A673 (cell line): ENCODE data around the gene PVALB. TPM values are rescaled to one million over a fixed set of nuclear protein-coding genes. Genes with fewer than 3 reads are reported as not detected.

Experiments
- BruUV-seq: library from RNA; stranded (reverse); fragments of 400-500 nt; replicated peaks from 2 replicates; lab custom pipeline; 2021; lab: Mats Ljungman, UMichigan
- CTCF ChIA-PET: fragments of 300-600 bp; sonication (Branson Sonifier 250); formaldehyde crosslinking; loops from one replicate; lab custom pipeline; 2022; ENCODE audit warnings: antibody characterized with exemption; lab: Charles Lee
- POLR2A ChIA-PET: fragments of 300-600 bp; sonication (Branson Sonifier 250); formaldehyde crosslinking; loops from one replicate; lab custom pipeline; 2022; ENCODE audit warnings: antibody characterized with exemption; ENCODE audit not compliant: low non-redundant PET; lab: Charles Lee
- DNase-seq: peaks from one replicate; pipeline ENCODE4 v3.0.0-alpha.2; 2015; ENCODE audit warnings: low spot score
- H3K27ac ChIP-seq: fragments of 200-600 bp; sonication (generic); 2 replicates; pipeline ENCODE4 v1.5.1; 2016; ENCODE audit warnings: mixed run types, low read depth, mild to moderate bottlenecking, mixed read lengths, antibody characterized with exemption, low read length; ENCODE audit not compliant: poor library complexity, severe bottlenecking
- H3K27me3 ChIP-seq: fragments of 200-600 bp; sonication (generic); replicated peaks from 2 replicates; pipeline ENCODE4 v1.6.1; 2017; ENCODE audit warnings: mixed run types, low read depth, mild to moderate bottlenecking, mixed read lengths, antibody characterized with exemption, low read length; ENCODE audit not compliant: insufficient read depth, poor library complexity
- H3K36me3 ChIP-seq: fragments of 200-600 bp; sonication (generic); 2 replicates; pipeline ENCODE4 v1.6.1; 2016; ENCODE audit warnings: mixed run types, mild to moderate bottlenecking, mixed read lengths, antibody characterized with exemption, low read length; ENCODE audit not compliant: insufficient read depth, poor library complexity, severe bottlenecking
- H3K4me1 ChIP-seq: fragments of 200-600 bp; sonication (generic); 2 replicates; pipeline ENCODE4 v1.6.1; 2017; ENCODE audit warnings: mixed run types, mild to moderate bottlenecking, mixed read lengths, antibody characterized with exemption, low read length; ENCODE audit not compliant: insufficient read depth, poor library complexity, severe bottlenecking
- H3K4me3 ChIP-seq: fragments of 200-600 bp; sonication (generic); 2 replicates; pipeline ENCODE4 v1.5.1; 2016; ENCODE audit warnings: low read depth, mixed run types, mild to moderate bottlenecking, mixed read lengths, low read length; ENCODE audit not compliant: poor library complexity, severe bottlenecking
- H3K9me3 ChIP-seq: fragments of 200-600 bp; sonication (generic); 2 replicates; pipeline ENCODE4 v1.6.1; 2016; ENCODE audit warnings: mixed run types, low read depth, mild to moderate bottlenecking, mixed read lengths, antibody characterized with exemption, low read length; ENCODE audit not compliant: poor library complexity, severe bottlenecking
- CTCF ChIP-seq: fragments of 300-800, 200-600 bp; sonication (generic); conservative IDR thresholded peaks from 2 replicates; pipeline ENCODE4 v1.5.1; 2017; ENCODE audit warnings: low read depth, mild to moderate bottlenecking, antibody characterized with exemption, low read length, moderate library complexity, mixed read lengths
- EZH2 ChIP-seq: fragments of 200-600 bp; sonication (generic); IDR thresholded peaks from 2 replicates; pipeline ENCODE4 v1.6.1; 2017; ENCODE audit warnings: borderline replicate concordance, low read depth, mild to moderate bottlenecking, mixed read lengths, antibody characterized with exemption, low read length; ENCODE audit not compliant: poor library complexity, severe bottlenecking
- intact Hi-C: fragments of 100-400 bp; cut with micrococcal nuclease; formaldehyde crosslinking; loops from one replicate; pipeline ENCODE4 v1.10.0; 2022; ENCODE audit not compliant: unreplicated experiment
- total RNA-seq: library from RNA; stranded (reverse); gene quantifications from 2 replicates; pipeline ENCODE4 v1.2.3, GENCODE V29; 2021

The PVALB gene
- total RNA-seq, 1 experiment from 2014 or later, result not detected

GRCh38 chr22:36767035-36767775, 49.6 kb downstream of the PVALB start:
- CTCF ChIA-PET, result no interaction called here

DNA sequence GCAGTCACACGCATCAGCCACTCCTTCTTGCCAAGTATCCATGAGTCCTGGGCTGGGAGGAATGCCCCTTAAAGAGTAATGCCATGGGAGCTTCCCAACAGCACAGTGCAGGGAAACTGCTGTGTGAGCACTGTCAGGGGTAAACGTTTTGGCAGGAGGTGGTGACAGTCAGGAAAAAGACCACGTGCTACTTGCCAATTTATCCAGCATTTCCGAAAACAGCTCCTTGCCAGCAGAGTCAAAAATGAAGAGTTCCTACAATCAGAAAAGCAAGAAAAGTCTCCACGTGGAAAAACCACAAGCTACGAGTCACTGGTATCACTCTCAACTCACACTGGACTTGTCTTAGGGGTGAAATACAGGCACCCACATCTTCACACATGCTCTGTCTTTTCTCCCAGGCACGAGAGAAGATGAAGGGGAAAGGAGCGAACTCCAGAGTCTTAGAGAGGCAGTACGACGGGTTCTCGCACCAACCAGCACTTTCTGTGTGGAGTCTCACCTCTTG, 50.8 kb downstream of the PVALB start:
- no peaks in the 10 kb centered on the region for H3K4me1 ChIP-seq
- H3K4me3 ChIP-seq, result no peak overlapping the region
- DNase-seq, result no peak
- no peaks in the 10 kb centered on the region for H3K27me3 ChIP-seq
- no TSS peak for BruUV-seq
- no peaks in the 10 kb centered on the region for H3K9me3 ChIP-seq
- intact Hi-C loops, result no loop called here
- no peak overlapping the region for H3K27ac ChIP-seq
- CTCF ChIA-PET, result no interaction called here
- POLR2A ChIA-PET, result no interaction called here
- no peaks in the 10 kb centered on the region for H3K36me3 ChIP-seq
- TF ChIP-seq CTCF, result no peak

More at GRCh38 chr22:36767035-36767775, 49.6 kb downstream of the PVALB start:
- no peak for DNase-seq
- H3K36me3 ChIP-seq, result no peaks in the 10 kb centered on the region
- no peak overlapping the region for H3K27ac ChIP-seq
- POLR2A ChIA-PET, result no interaction called here
- H3K4me1 ChIP-seq, result no peaks in the 10 kb centered on the region
- H3K9me3 ChIP-seq, result no peaks in the 10 kb centered on the region
- no peak for TF ChIP-seq CTCF
- TF ChIP-seq EZH2, result no peak
- no peak overlapping the region for H3K4me3 ChIP-seq
- intact Hi-C loops, result no loop called here
- no TSS peak for BruUV-seq
- no peaks in the 10 kb centered on the region for H3K27me3 ChIP-seq

DNA sequence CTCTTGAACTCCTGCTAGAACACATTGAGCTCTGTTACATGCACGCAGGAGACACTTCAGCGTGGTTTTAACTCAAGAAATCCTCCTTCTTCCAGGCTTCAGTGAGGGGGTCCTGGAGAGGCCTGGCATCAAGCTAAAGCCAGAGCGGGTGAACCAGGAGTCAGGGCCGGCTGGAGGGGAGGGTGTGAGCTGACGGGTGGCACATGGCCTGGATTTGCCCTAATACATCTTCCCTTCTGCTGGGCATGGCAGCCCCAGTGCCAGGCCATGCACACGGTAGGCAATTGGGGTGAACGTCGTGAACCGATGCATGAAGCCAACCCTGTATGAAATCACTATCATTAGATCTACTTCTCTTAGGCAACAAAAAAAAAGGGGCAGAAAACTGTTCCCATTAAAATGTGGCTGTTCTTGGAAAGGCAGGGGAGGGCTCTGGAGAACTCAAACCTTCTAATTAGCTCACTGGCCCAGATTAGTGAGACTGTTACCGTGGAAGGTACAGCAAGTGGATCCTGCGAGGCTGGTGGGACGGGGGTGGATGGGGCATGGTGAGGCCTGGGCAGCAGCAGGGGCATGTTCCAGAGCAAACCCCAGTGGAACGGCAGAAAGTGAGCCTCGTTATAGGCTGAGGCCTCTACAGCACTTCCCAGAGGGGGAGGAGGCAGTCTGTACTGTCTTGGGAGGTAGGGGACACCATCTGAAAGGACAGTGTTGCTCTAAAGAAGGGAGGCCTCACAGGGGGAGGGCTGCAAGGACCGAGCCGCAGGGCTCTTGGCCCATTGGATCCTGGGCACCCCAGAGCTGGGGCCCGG, 51.5 kb downstream of the PVALB start:
- intact Hi-C loops, result no loop called here
- no peak overlapping the region for H3K27ac ChIP-seq
- no TSS peak for BruUV-seq
- H3K27me3 ChIP-seq, result no peaks in the 10 kb centered on the region
- H3K9me3 ChIP-seq, result no peaks in the 10 kb centered on the region
- DNase-seq, result no peak
- no peaks in the 10 kb centered on the region for H3K4me1 ChIP-seq
- TF ChIP-seq CTCF (no peak), EZH2 (no peak)
- no peak overlapping the region for H3K4me3 ChIP-seq
- ChIA-PET CTCF (no interaction called here), POLR2A (no interaction called here)
- H3K36me3 ChIP-seq, result no peaks in the 10 kb centered on the region
